GM18502 (cell line): ENCODE results near the gene GOLGA7B.

Source experiments
- ATAC-seq: cut with Tn5 transposase; IDR thresholded peaks from one replicate; pipeline ENCODE4 v1.9.1; 2021; ENCODE audit warnings: mild to moderate bottlenecking; ENCODE audit not compliant: unreplicated experiment, poor library complexity

GOLGA7B gene

GRCh38 chr10:97891497-97892167 is 42.0 kb downstream of the GOLGA7B start:
- ATAC-seq: no peak

GRCh38 chr10:97892506-97892905 is 42.9 kb downstream of the GOLGA7B start:
- no peak for ATAC-seq

- no peak for ATAC-seq
Measured at GRCh38 chr10:97892939-97893338, 43.3 kb downstream of the GOLGA7B start.

GRCh38 chr10:97894092-97894491 is 44.4 kb downstream of the GOLGA7B start:
- ATAC-seq: no peak

GRCh38 chr10:97895084-97895483 is 45.4 kb downstream of the GOLGA7B start:
- ATAC-seq: no peak

DNA sequence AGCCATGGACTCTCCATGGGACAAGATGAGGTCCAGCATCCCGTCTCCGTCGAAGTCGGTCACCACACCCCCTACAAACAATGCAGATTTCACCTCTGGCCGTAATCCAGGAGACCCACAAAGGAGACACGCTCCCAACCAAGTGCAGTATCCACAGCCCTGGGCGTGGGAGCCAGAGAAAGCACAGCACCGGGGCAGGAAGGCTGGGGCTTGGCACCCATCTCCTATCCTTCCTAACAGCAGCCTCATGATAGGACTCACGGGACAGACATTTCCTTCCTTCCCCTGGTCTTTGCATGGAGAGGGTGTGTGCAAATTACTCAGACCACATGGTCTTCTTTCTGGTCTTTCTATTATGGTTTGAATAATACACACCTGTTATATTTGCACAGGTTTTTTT is 46.3 kb downstream of the GOLGA7B start:
- ATAC-seq: no peak

- no peak for ATAC-seq
Measured at GRCh38 chr10:97896756-97897358, 47.2 kb downstream of the GOLGA7B start.

DNA sequence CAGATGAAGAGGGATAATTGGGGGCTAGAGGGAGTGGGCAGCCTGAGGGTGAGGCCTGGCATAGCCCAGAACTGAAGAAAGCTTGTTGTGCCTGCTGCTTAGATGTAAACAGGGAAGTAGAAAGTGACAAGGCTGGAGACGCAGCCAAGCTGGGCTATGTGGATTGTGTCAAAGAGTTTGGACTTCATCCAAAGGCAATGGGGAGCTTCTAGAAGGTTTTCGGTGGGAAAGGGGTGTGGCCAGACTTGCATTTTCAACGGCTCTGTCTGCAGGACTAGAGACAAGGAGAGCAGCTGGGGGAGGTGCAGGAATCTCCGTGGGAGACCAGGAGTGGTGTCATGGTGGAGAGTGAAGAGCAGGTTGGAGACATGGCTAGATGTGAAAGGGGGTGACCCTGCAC is 48.8 kb downstream of the GOLGA7B start:
- no peak for ATAC-seq

- no peak for ATAC-seq
Measured at GRCh38 chr10:97901381-97901780, 51.7 kb downstream of the GOLGA7B start.

DNA sequence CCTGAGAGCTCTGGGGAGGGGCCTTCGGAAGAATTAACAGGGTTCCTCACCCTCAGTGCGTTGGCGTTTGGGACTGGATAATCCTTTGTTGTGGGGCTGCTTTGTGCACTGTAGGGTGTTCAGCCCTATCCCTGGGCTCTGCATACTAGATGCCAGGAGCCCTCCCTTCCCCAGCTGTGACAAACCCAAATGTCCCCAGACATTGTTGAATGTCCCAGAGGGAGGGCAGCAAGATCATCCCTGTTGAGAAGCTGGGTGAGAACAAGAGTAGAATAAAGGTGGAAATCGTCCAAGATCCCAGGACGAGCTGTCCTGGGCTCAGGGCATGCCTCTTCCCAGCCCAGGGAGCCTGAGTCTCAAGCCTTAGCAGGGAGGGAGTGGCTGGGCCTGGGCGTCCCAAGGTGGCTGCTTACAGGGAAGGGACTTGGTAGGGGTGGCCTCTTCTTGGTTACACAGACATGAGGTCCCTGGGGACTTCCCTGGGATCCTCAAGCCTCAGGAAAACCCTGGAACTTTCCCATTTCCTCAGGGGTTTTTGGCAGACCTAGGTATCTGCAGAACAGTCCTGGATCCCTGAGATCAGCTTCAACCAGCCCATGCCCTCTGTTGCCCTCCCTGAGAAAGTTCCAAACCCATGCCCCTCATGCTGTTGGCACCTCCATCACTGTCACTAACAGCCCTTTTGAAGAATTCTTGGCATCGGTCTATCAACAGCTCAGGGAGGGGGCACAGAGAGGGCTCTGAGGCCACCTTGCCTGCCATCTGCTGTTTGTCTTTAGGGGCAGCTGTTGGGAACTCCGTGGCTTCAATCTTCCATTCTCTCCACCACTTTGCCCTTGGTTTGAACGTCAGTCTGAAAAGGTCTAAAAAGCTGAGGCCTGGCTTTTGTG is 53.7 kb downstream of the GOLGA7B start:
- ATAC-seq: no peak

- ATAC-seq: no peak
Measured at GRCh38 chr10:97904018-97904381, 54.4 kb downstream of the GOLGA7B start.

GRCh38 chr10:97904576-97904975 is 54.9 kb downstream of the GOLGA7B start:
- no peak for ATAC-seq

- ATAC-seq: no peak
Measured at GRCh38 chr10:97905276-97905675, 55.6 kb downstream of the GOLGA7B start.

DNA sequence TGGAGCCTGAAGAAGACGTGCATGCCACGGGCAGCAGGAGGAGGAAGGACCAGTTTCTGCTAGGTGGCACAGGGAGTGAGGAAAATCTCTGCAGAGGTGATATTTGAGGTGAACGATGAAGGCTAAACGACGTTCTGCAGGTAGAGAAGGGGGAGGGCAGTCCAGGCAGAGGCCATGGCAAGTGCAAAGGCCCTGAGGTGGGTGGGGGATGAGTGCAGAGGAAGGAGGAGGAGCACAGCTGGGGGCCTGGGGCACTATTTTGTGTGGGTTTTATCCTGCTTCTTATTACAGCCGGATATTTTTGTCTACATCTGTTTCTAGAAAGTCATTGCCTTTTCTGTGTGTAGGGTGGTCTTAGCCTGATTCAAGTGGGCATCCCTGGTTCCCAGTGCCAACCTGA is 57.6 kb downstream of the GOLGA7B start:
- ATAC-seq: no peak

DNA sequence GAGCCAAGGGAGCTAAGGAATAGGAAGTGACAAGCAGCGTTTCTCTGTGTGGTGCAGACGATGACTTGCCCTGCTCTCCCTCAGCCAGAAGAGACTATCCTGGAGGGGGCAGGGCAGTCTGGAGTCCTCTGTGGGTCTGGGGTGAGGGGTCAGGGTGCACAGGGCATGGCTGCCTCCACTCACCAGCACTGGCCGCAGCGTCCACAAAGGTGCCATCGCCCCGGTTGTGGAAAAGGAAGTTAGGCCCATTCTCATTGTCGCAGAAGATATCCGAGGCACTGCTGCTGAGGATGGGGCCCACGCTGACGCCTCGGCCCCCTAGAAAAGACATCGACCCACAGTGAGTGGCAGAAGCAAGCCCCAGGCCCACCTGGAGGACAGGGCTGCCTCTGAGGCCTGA is 58.2 kb downstream of the GOLGA7B start:
- ATAC-seq: no peak

- no peak for ATAC-seq
Measured at GRCh38 chr10:97910661-97911060, 61.0 kb downstream of the GOLGA7B start.

GRCh38 chr10:97911217-97911616 is 61.6 kb downstream of the GOLGA7B start:
- no peak for ATAC-seq

GRCh38 chr10:97913193-97913592 is 63.5 kb downstream of the GOLGA7B start:
- ATAC-seq: no peak

DNA sequence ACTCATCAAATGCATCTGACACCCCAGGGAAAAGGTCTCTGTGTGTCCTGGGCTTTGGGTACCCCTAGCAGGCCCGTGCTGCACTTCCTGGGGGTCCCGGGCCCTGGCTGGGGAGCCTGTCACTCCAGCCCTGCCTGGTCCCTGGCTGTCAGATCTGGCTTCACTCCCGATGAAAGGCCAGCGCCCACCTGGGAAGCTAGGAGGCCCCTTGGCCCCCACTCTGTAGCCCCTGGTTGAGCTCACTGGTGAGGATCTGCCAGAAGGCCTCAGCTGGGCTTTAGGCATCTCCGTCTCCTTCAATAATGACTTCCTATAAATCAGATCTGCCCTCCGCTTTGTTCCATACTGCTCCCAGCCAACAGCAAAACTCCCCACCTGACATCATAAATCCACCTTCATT is 64.0 kb downstream of the GOLGA7B start:
- ATAC-seq: no peak

- ATAC-seq: no peak
Measured at GRCh38 chr10:97914171-97914836, 64.7 kb downstream of the GOLGA7B start.

GRCh38 chr10:97914837-97915211 is 65.2 kb downstream of the GOLGA7B start:
- peak; percentile 69 for ATAC-seq
